NB4 (cell line): Measurements from ENCODE around the gene ZNF778.

ENCODE experiments used
- MYC ChIP-seq: IDR thresholded peaks from 2 replicates; pipeline ENCODE4 v1.6.1; 2011; ENCODE audit warnings: low read depth, low read length
- POLR2A ChIP-seq: IDR thresholded peaks from 2 replicates; pipeline ENCODE4 v1.6.1; 2011; ENCODE audit warnings: mild to moderate bottlenecking; ENCODE audit not compliant: insufficient read length; ENCODE audit errors: extremely low read depth
- TF ChIP-seq, protein P1 (sequence below): IDR thresholded peaks from one replicate; pipeline ENCODE4 v1.5.1; 2012; ENCODE audit warnings: low read depth, low read length
- TF ChIP-seq, protein P2 (sequence below): IDR thresholded peaks from 2 replicates; pipeline ENCODE4 v1.6.1; 2011; ENCODE audit warnings: low read depth, low read length

DNA sequence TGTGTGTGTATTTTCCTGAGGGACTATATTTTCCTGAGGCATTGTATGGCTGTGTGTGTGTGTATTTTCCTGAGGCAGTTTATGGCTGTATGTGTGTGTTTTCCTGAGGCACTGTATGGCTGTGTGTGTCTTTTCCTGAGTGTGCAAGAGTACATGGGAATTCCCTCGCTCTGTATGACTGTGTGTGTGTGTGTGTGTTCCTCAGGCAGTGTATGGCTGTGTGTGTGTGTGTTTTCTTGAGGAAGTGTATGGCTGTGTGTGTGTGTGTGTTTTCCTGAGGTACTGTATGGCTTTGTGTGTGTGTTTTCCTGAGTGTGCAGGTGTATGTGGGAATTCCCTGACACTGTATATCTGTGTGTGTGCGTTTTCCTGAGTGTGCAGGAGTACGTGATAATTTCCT is 4.1 kb downstream of the ZNF778 start:
- TF ChIP-seq, protein P1, sequence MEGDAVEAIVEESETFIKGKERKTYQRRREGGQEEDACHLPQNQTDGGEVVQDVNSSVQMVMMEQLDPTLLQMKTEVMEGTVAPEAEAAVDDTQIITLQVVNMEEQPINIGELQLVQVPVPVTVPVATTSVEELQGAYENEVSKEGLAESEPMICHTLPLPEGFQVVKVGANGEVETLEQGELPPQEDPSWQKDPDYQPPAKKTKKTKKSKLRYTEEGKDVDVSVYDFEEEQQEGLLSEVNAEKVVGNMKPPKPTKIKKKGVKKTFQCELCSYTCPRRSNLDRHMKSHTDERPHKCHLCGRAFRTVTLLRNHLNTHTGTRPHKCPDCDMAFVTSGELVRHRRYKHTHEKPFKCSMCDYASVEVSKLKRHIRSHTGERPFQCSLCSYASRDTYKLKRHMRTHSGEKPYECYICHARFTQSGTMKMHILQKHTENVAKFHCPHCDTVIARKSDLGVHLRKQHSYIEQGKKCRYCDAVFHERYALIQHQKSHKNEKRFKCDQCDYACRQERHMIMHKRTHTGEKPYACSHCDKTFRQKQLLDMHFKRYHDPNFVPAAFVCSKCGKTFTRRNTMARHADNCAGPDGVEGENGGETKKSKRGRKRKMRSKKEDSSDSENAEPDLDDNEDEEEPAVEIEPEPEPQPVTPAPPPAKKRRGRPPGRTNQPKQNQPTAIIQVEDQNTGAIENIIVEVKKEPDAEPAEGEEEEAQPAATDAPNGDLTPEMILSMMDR = no peak
- TF ChIP-seq POLR2A (no peak), MYC (no peak)
- TF ChIP-seq, protein P2, sequence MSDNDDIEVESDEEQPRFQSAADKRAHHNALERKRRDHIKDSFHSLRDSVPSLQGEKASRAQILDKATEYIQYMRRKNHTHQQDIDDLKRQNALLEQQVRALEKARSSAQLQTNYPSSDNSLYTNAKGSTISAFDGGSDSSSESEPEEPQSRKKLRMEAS = no peak
